GM12865 (cell line): ENCODE data around the gene PMAIP1.
A peak's percentile ranks its signal among the peaks of the same experiment; 100 is the strongest.

Source experiments
- DNase-seq: peaks from one replicate; pipeline ENCODE4 v3.0.0; 2010; ENCODE audit warnings: low read depth
- H3K4me3 ChIP-seq: 2 replicates; pipeline ENCODE4 v1.5.1; 2011; ENCODE audit warnings: mild to moderate bottlenecking, low read depth, low read length, control low read depth
- CTCF ChIP-seq: IDR thresholded peaks from 2 replicates; pipeline ENCODE4 v1.5.1; 2011; ENCODE audit warnings: low read length, control low read depth, low read depth, inconsistent platforms; ENCODE audit not compliant: insufficient read depth; ENCODE audit errors: missing control alignments

Gene PMAIP1

GRCh38 chr18:59923539-59924196 lies 23.9 kb downstream of the PMAIP1 start:
- peak; percentile 87 for DNase-seq
- TF ChIP-seq CTCF, result no peak
- H3K4me3 ChIP-seq, result peak overlapping the region; percentile 28

- DNase-seq, result no peak
- H3K4me3 ChIP-seq, result no peak overlapping the region
- no peak for TF ChIP-seq CTCF
Measured at GRCh38 chr18:59926131-59926530, 26.3 kb downstream of the PMAIP1 start.

- DNase-seq, result peak; percentile 96
- TF ChIP-seq CTCF, result no peak
- H3K4me3 ChIP-seq, result peak overlapping the region; percentile 30
Measured at GRCh38 chr18:59927246-59927825, 27.5 kb downstream of the PMAIP1 start.

- TF ChIP-seq CTCF, result no peak
- H3K4me3 ChIP-seq, result no peak overlapping the region; the same call in 1 of the 2 replicates
- no peak for DNase-seq
Measured at GRCh38 chr18:59928201-59928600, 28.4 kb downstream of the PMAIP1 start.

- no peak for TF ChIP-seq CTCF
- DNase-seq, result no peak
- H3K4me3 ChIP-seq, result no peak overlapping the region
Measured at GRCh38 chr18:59929621-59930295, 30.0 kb downstream of the PMAIP1 start.

- H3K4me3 ChIP-seq, result no peak overlapping the region
- no peak for DNase-seq
- no peak for TF ChIP-seq CTCF
Measured at GRCh38 chr18:59932401-59932800, 32.6 kb downstream of the PMAIP1 start.
